Psoas muscle (tissue), 8 donors: ENCODE results near the gene ERLIN1. TPM values are rescaled to one million over a fixed set of nuclear protein-coding genes. Genes with fewer than 3 reads are reported as not detected.

Experiments used
- ATAC-seq, 4 donors: fragments of 200-7000 bp; cut with Tn5 transposase; one replicate each; pipeline ENCODE4 v1.9.1; 2020; ENCODE audit warnings: moderate library complexity in 3 of 4, mild to moderate bottlenecking in 2 of 4
- DNase-seq, 2 donors: peaks; one replicate each; pipeline ENCODE4 v3.0.0-alpha.2; 2020
- H3K27ac ChIP-seq: fragments of 200-600 bp; one replicate; pipeline ENCODE4 v1.8.0; 2022
- H3K27me3 ChIP-seq, 3 donors: fragments of 200-600 bp in 1 of 3; one replicate each; pipeline versions ENCODE4 v1.6.1 to v1.8.0; 2013 to 2022; ENCODE audit warnings: low read length in 2 of 3, mild to moderate bottlenecking in 2 of 3, moderate library complexity in 1 of 3; ENCODE audit not compliant: insufficient read depth in 3 of 3
- H3K36me3 ChIP-seq, 2 donors: fragments of 200-600 bp in 1 of 2; one replicate each; pipeline versions ENCODE4 v1.6.1 to v1.8.0; 2013 to 2022; ENCODE audit warnings: low read depth in 1 of 2, mild to moderate bottlenecking in 1 of 2, moderate library complexity in 1 of 2; ENCODE audit not compliant: insufficient read depth in 1 of 2
- H3K4me1 ChIP-seq: fragments of 200-600 bp; one replicate; pipeline ENCODE4 v1.8.0; 2022
- H3K4me3 ChIP-seq: fragments of 200-600 bp; one replicate; pipeline ENCODE4 v1.8.0; 2022; ENCODE audit warnings: mild to moderate bottlenecking
- H3K9me3 ChIP-seq: fragments of 200-600 bp; one replicate; pipeline ENCODE4 v1.8.0; 2022
- CTCF ChIP-seq: fragments of 200-600 bp; IDR thresholded peaks from one replicate; pipeline ENCODE4 v1.8.0; 2022; ENCODE audit warnings: antibody characterized with exemption
- WGBS, 3 donors: extraction: QIAGEN DNeasy Blood & Tissue Kit; methylation state at CpG; one replicate each; pipeline versions ENCODE4 v1.1.6 to v1.1.7; 2013; 5-methylcytosine and 5-hydroxymethylcytosine counted together
- intact Hi-C, 2 donors: fragments of 100-400 bp; cut with DNase I; formaldehyde crosslinking; loops; one replicate each; pipeline versions ENCODE4 v1.11.0 to v1.14.2; 2022
- polyA plus RNA-seq, 3 donors: library from polyadenylated mRNA; stranded (reverse); fragments of 200-250 nt; gene quantifications; one replicate each; pipeline ENCODE4 v1.2.3, GENCODE V29; 2013
- total RNA-seq, 4 donors: library from RNA; stranded (reverse); fragmentation: NEBNext Ultra II Directional in 2 of 4; extraction: Animal tissue kit (Norgen Biotek cat#: 25700) in 2 of 4; gene quantifications; one replicate each; pipeline versions ENCODE4 v1.2.1 to v1.2.4, GENCODE V29; 2021 to 2023
- donor health status: healthy with polysubstance abuse.
- donor health status: DM: no; HTN: no; CAD: no; lungs with moderate emphysema.
- donor health status: Bipolar disorder and iron deficiency.
- donor health status: healthy.
- donor health status: DM: yes; HTN: yes; CAD: no.
- donor health status: DM: no; HTN: no; CAD: no.
- donor health status: DM: no; HTN: no; CAD: no.
- donor health status: DM: yes; HTN: yes; CAD: no.

ERLIN1 gene
- total and polyA plus RNA-seq, 7 donors, result 6.8 to 15.2 (median 11.5) TPM

DNA sequence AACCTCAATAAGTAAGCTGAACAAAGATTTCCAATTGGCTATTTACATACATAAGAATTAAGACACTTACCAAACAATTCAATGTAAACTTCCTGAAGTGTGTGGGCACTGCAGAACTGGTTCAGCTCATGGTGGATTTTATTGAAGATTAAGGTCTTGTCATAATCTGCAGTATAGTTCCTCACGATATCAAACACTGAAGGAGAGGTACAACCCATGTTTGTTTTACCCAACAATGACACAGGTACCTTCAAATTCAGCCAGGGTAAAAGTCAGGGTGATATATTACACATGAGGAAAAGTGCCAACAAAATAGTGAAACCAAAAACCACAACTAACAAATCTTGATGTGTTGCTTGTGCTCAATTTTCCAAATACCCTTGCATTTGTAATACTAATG is 10.0 kb downstream of the ERLIN1 start:
- TF ChIP-seq CTCF, result no peak

DNA sequence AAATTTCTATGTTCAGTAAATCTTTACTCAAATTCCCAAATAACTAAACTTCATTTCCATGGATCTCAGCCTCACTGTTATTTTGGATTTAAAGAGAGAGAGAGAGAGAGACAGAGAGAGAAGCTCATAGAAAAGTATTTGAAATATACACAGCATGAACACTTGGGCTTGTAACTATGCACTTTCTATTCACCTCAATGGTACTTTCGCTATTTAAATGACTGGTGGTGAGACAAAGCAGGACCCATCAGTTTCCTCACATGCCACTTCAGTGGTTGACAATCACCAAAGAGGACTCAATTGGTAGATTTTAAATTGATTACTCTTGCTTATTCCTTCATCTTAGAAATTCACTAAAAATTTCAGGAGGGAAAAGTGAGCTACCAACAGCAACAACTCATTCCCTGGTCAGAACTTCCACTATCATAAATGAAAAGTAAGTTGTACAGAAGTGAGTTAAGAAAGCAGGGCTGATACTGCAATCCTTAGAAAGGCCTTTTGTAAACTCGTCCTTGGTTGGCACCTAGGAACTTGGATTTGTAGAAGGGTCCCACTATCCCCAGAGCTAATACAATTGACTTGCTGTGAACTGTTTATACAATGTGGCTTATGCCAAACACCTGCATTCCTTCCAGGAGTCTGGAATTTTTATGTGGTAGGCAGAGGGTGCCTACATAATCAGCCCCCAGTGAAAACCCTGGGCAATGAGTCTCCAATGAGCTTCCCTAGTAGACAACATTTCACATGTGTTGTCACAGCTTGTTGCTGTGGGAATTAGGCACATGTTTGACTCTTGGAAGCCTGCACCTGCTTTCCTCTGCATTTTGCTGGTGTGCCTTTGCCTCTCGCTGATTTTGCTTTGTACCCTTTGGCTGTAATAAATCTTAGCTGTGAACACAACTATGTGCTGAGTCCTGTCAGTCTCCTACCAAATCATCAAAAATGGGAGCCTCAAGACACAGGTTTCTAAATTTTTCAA is 10.8 kb downstream of the ERLIN1 start:
- TF ChIP-seq CTCF, result no peak
- peak in 1 of 4 donors; percentile 32 for ATAC-seq
- intact Hi-C loops, result no loop called here
- 72 to 74% (median 72%) methylated on average over 3 of the region's 3 CpGs for WGBS, 3 donors
- Histone ChIP-seq H3K4me1 (no peaks in the 10 kb centered on the region), H3K27ac (no peak overlapping the region), H3K9me3 (peaks cover 3% of the 10 kb centered on the region), H3K27me3 (no peaks in the 10 kb centered on the region), H3K36me3 (peaks cover 3 to 92% of the 10 kb centered on the region in 2 donors), H3K4me3 (no peak overlapping the region)
- no peak for DNase-seq

More for the DNA sequence above, 10.0 kb downstream of the ERLIN1 start:
- ATAC-seq (no peak), DNase-seq (no peak)
- H3K4me3 ChIP-seq, result no peak overlapping the region
- 53 to 68% (median 62%) methylated on average over 1 of the region's 1 CpG for WGBS, 3 donors
- peaks cover 3 to 87% of the 10 kb centered on the region in 2 donors for H3K36me3 ChIP-seq
- no peaks in the 10 kb centered on the region for H3K27me3 ChIP-seq
- no peak overlapping the region for H3K27ac ChIP-seq
- H3K4me1 ChIP-seq, result no peaks in the 10 kb centered on the region
- peaks cover 3% of the 10 kb centered on the region for H3K9me3 ChIP-seq
- intact Hi-C loops, result no loop called here

DNA sequence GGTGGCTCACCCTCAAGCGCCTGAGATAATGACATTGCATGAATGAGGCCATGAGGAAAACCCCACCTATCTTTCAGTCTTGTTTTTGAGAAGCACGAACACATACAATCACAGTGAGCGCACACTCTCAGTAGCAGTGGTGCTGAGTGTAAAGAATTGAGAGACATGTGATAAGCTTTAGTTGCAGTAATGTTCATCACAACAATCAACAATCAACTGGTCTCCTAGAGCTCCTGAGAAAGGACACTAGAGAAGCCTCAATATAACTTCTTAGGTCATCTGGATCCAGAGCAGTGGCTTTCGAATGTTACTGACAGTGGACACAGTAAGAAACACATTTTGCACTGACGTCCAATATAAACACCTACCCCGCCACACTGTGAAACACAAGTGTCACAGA is 12.8 kb downstream of the ERLIN1 start:
- no peaks in the 10 kb centered on the region for H3K4me1 ChIP-seq
- no peak overlapping the region for H3K4me3 ChIP-seq
- no peak overlapping the region for H3K27ac ChIP-seq
- H3K36me3 ChIP-seq, result peaks cover 3 to 79% of the 10 kb centered on the region in 2 donors
- intact Hi-C loops, result no loop called here
- ATAC-seq, result no peak
- no peak for TF ChIP-seq CTCF
- no peaks in the 10 kb centered on the region for H3K27me3 ChIP-seq
- DNase-seq, result no peak
- 91 to 95% (median 92%) methylated on average over 6 of the region's 6 CpGs for WGBS, 3 donors
- peaks cover 3% of the 10 kb centered on the region for H3K9me3 ChIP-seq

- no peak for TF ChIP-seq CTCF
- no peak for ATAC-seq
- no peaks in the 10 kb centered on the region for H3K27me3 ChIP-seq
- DNase-seq, result no peak
- intact Hi-C loops, result no loop called here
- H3K36me3 ChIP-seq, result peaks cover 3 to 72% of the 10 kb centered on the region in 2 donors
- H3K4me3 ChIP-seq, result no peak overlapping the region
- peaks cover 3% of the 10 kb centered on the region for H3K9me3 ChIP-seq
- no peak overlapping the region for H3K27ac ChIP-seq
- H3K4me1 ChIP-seq, result no peaks in the 10 kb centered on the region
- 95 to 99% (median 97%) methylated on average over 1 of the region's 1 CpG for WGBS, 3 donors
Measured at GRCh38 chr10:100172349-100172748, 13.5 kb downstream of the ERLIN1 start.
